ENCODE measurements around the gene CREB3.

Gene CREB3

GRCh38 chr9:35728041-35728971 is 4.2 kb upstream of the CREB3 start:
- DNase-seq, result no peak

GRCh38 chr9:35729101-35729500 is 3.4 kb upstream of the CREB3 start:
- DNase-seq, result no peak

GRCh38 chr9:35729700-35730485 is 2.6 kb upstream of the CREB3 start:
- no peak for DNase-seq

GRCh38 chr9:35730486-35730854 is 2.0 kb upstream of the CREB3 start:
- DNase-seq, result no peak

GRCh38 chr9:35731415-35732184 is 866 bp upstream of the CREB3 start:
- DNase-seq, result no peak

GRCh38 chr9:35732800-35733541 is 505 bp downstream of the CREB3 start:
- no peak for DNase-seq

- DNase-seq, result no peak
These were observed 1.6 kb downstream of the CREB3 start for GRCh38 chr9:35734096-35734495.

GRCh38 chr9:35736201-35736633 is 3.8 kb downstream of the CREB3 start:
- DNase-seq, result no peak

- DNase-seq, result no peak
These were observed 4.7 kb downstream of the CREB3 start for GRCh38 chr9:35737143-35737542.

- no peak for DNase-seq
These were observed 5.7 kb downstream of the CREB3 start for GRCh38 chr9:35738186-35738585.

GRCh38 chr9:35738924-35739323 is 6.5 kb downstream of the CREB3 start:
- DNase-seq, result no peak

GRCh38 chr9:35740243-35740642 is 7.8 kb downstream of the CREB3 start:
- DNase-seq, result no peak

GRCh38 chr9:35741740-35742139 is 9.3 kb downstream of the CREB3 start:
- no peak for DNase-seq

GRCh38 chr9:35743452-35743851 is 11.0 kb downstream of the CREB3 start:
- no peak for DNase-seq

GRCh38 chr9:35743880-35744518 is 11.5 kb downstream of the CREB3 start:
- no peak for DNase-seq

- DNase-seq, result no peak
These were observed 13.1 kb downstream of the CREB3 start for GRCh38 chr9:35745569-35745968.

- no peak for DNase-seq
These were observed 14.1 kb downstream of the CREB3 start for GRCh38 chr9:35746583-35746982.

- DNase-seq, result no peak
These were observed 15.9 kb downstream of the CREB3 start for GRCh38 chr9:35748242-35748857.

GRCh38 chr9:35748858-35749514 is 16.5 kb downstream of the CREB3 start, which contains the start of the genes GBA2 and RGP1:
Gene GBA2 (minus strand): TSS chr9:35749228. CDS start chr9:35748704, 524 bp downstream.
Gene RGP1 (plus strand): TSS chr9:35749287. CDS start chr9:35749756, 469 bp downstream.
- DNase-seq, result no peak

GRCh38 chr9:35749515-35750255 is 17.2 kb downstream of the CREB3 start:
- DNase-seq, result no peak
